ENCODE data around the gene SRSF11.

DNA sequence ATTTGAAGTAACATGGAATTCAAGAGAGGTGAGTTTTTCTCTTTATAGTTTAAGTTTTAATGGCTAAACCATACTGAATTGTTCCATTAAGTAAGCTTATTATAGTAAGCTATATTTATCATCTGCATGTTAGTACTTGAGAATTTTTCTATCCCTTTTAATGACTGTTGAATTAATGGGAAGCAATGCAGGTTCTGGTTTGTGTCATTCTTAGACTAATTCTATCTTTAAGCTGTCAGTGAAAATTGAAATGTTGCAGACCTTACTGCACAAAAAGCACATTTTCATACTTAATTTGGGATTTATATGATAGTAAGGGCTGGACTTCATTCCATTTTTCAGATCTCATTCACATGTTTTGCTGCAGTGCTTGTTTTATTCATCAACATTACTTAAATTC, 25.9 kb downstream of the SRSF11 start:
- TF ChIP-seq POLR2A (IDR thresholded peaks at IDR 0.05) (no peak), POLR2AphosphoS5 (IDR thresholded peaks at IDR 0.05) (no peak)
- TF ChIP-seq, protein P1, sequence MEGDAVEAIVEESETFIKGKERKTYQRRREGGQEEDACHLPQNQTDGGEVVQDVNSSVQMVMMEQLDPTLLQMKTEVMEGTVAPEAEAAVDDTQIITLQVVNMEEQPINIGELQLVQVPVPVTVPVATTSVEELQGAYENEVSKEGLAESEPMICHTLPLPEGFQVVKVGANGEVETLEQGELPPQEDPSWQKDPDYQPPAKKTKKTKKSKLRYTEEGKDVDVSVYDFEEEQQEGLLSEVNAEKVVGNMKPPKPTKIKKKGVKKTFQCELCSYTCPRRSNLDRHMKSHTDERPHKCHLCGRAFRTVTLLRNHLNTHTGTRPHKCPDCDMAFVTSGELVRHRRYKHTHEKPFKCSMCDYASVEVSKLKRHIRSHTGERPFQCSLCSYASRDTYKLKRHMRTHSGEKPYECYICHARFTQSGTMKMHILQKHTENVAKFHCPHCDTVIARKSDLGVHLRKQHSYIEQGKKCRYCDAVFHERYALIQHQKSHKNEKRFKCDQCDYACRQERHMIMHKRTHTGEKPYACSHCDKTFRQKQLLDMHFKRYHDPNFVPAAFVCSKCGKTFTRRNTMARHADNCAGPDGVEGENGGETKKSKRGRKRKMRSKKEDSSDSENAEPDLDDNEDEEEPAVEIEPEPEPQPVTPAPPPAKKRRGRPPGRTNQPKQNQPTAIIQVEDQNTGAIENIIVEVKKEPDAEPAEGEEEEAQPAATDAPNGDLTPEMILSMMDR (IDR thresholded peaks at IDR 0.05): no peak

All from gastroesophageal sphincter (tissue), 3 donors.